SK-N-MC (cell line): ENCODE measurements around the gene SLC25A41.

Experiments
- EZH2 ChIP-seq: fragments of 200-600 bp; sonication (generic); IDR thresholded peaks from one replicate; pipeline ENCODE4 v1.6.1; 2017; ENCODE audit warnings: antibody characterized with exemption
- POLR2AphosphoS5 ChIP-seq: IDR thresholded peaks from 2 replicates; pipeline ENCODE4 v1.6.1; 2012; ENCODE audit warnings: mild to moderate bottlenecking, low read depth, low read length, borderline replicate concordance

DNA sequence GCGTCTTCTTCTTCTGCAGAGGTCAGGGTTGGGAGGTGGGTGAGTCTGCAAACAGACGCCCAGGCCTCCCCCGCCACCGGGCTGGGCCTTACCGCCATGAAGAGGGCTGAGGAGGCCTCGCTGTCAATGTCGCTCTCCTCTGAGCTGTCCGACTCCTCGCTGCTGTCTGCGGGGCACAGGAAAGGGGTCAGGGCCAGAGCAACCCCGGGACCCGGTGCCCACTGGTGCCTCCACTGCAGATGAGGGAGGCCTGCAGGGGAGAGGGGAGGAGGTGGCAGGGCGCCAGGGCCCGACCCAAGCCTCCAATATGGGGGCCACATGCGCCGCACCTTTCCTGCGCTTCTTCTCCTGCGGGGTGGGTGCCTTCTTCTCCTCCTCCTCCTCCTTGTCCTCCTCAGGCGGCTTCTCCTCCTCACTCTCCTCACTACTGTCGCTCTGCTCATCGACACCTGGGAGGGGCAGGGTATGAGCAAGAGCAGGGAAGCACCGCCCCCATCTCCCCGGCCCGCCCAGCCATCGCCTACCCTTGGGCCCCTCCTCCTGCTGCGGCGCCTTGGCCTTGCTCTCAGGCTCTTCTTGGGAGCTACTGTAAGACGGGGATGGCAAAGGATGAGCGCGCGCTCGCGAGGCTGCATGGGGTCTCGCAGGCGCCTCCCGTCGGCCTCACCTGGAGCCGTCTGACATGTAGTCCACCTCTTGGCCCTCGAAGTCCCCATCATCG, 52.4 kb downstream of the SLC25A41 start:
- TF ChIP-seq POLR2AphosphoS5 (no peak), EZH2 (no peak)
